Stimulated activated naive CD8-positive, alpha-beta T cell treated with anti-CD3 and anti-CD28 coated beads, Interleukin-15, amount 100 ng/mL, for 72 hours (primary cell): ENCODE results near the gene GPR33.
A peak's percentile ranks its signal among the peaks of the same experiment; 100 is the strongest.

Experiments used
- ATAC-seq: fragments of 150-1000 bp; cut with Tn5 transposase; 2 replicates; pipeline ENCODE4 v1.10.0; 2021; ENCODE audit warnings: mild to moderate bottlenecking, moderate library complexity
- DNase-seq, 2 donors: peaks; one replicate each; pipeline ENCODE4 v3.0.0; 2021 to 2022
- H3K27ac Mint-ChIP-seq, 2 donors: one replicate each; pipeline ENCODE4 v1.8.0; 2022; ENCODE audit warnings: mild to moderate bottlenecking in 2 of 2, mixed read lengths in 2 of 2, moderate library complexity in 2 of 2
- H3K27me3 Mint-ChIP-seq: one replicate; pipeline ENCODE4 v1.8.0; 2022; ENCODE audit warnings: mixed read lengths
- H3K4me1 Mint-ChIP-seq: one replicate; pipeline ENCODE4 v1.8.0; 2022; ENCODE audit warnings: mild to moderate bottlenecking, mixed read lengths
- H3K4me3 Mint-ChIP-seq, 2 donors: one replicate each; pipeline ENCODE4 v1.8.0; 2022; ENCODE audit warnings: mild to moderate bottlenecking in 2 of 2, mixed read lengths in 2 of 2, moderate library complexity in 1 of 2
- H3K9me3 Mint-ChIP-seq, 2 donors: one replicate each; pipeline ENCODE4 v1.8.0; 2022; ENCODE audit warnings: mixed read lengths in 2 of 2

Gene GPR33

GRCh38 chr14:31487886-31488285 lies at the start of gene GPR33:
Gene GPR33 (minus strand): TSS chr14:31488039. CDS start chr14:31483965, 4,074 bp downstream.
- peaks cover 9% of the 10 kb centered on the region for H3K27me3 Mint-ChIP-seq
- ATAC-seq, result no peak
- H3K27ac Mint-ChIP-seq, result peak within 1 kb of the TSS; percentile 12 to 85
- no peaks in the 10 kb centered on the region for H3K4me1 Mint-ChIP-seq
- H3K4me3 Mint-ChIP-seq, result no peak within 1 kb of the TSS
- H3K9me3 Mint-ChIP-seq, result no peaks in the 10 kb centered on the region
- DNase-seq, result no peak

- no peaks in the 10 kb centered on the region for H3K9me3 Mint-ChIP-seq
- no peak overlapping the region for H3K4me3 Mint-ChIP-seq
- H3K27ac Mint-ChIP-seq, result peak overlapping the region in 1 of 2 donors; percentile 5
- H3K27me3 Mint-ChIP-seq, result peaks cover 31% of the 10 kb centered on the region
- ATAC-seq (no peak), DNase-seq (no peak)
- no peaks in the 10 kb centered on the region for H3K4me1 Mint-ChIP-seq
Observed at GRCh38 chr14:31536201-31536960, 48.5 kb upstream of the GPR33 start.

- H3K4me3 Mint-ChIP-seq, result no peak overlapping the region
- DNase-seq, result no peak
- no peak for ATAC-seq
- no peaks in the 10 kb centered on the region for H3K4me1 Mint-ChIP-seq
- H3K27me3 Mint-ChIP-seq, result peaks cover 15% of the 10 kb centered on the region
- H3K9me3 Mint-ChIP-seq, result no peaks in the 10 kb centered on the region
- H3K27ac Mint-ChIP-seq, result no peak overlapping the region
Observed at GRCh38 chr14:31530136-31530535, 42.3 kb upstream of the GPR33 start.

GRCh38 chr14:31529053-31529452 lies 41.2 kb upstream of the GPR33 start:
- Mint-ChIP-seq H3K27me3 (peaks cover 7% of the 10 kb centered on the region), H3K27ac (no peak overlapping the region), H3K4me1 (no peaks in the 10 kb centered on the region), H3K4me3 (no peak overlapping the region), H3K9me3 (no peaks in the 10 kb centered on the region)
- ATAC-seq, result no peak
- DNase-seq, result no peak

GRCh38 chr14:31527546-31527945 lies 39.7 kb upstream of the GPR33 start:
- H3K4me3 Mint-ChIP-seq, result no peak overlapping the region
- ATAC-seq (no peak), DNase-seq (no peak)
- no peaks in the 10 kb centered on the region for H3K9me3 Mint-ChIP-seq
- H3K27me3 Mint-ChIP-seq, result peaks cover 7% of the 10 kb centered on the region
- H3K27ac Mint-ChIP-seq, result no peak overlapping the region
- H3K4me1 Mint-ChIP-seq, result no peaks in the 10 kb centered on the region

- DNase-seq (no peak), ATAC-seq (peak; percentile 20)
- Mint-ChIP-seq H3K4me3 (no peak overlapping the region), H3K9me3 (no peaks in the 10 kb centered on the region), H3K4me1 (no peaks in the 10 kb centered on the region), H3K27ac (no peak overlapping the region), H3K27me3 (peaks cover 4% of the 10 kb centered on the region)
Observed at GRCh38 chr14:31527087-31527486, 39.2 kb upstream of the GPR33 start.

- H3K27ac Mint-ChIP-seq, result no peak overlapping the region
- DNase-seq, result no peak
- no peak for ATAC-seq
- H3K4me1 Mint-ChIP-seq, result no peaks in the 10 kb centered on the region
- H3K9me3 Mint-ChIP-seq, result no peaks in the 10 kb centered on the region
- H3K27me3 Mint-ChIP-seq, result no peaks in the 10 kb centered on the region
- no peak overlapping the region for H3K4me3 Mint-ChIP-seq
Observed at GRCh38 chr14:31510855-31511254, 23.0 kb upstream of the GPR33 start.

GRCh38 chr14:31510222-31510621 lies 22.4 kb upstream of the GPR33 start:
- H3K27ac Mint-ChIP-seq, result no peak overlapping the region
- DNase-seq (no peak), ATAC-seq (no peak)
- no peaks in the 10 kb centered on the region for H3K9me3 Mint-ChIP-seq
- H3K4me3 Mint-ChIP-seq, result no peak overlapping the region
- no peaks in the 10 kb centered on the region for H3K4me1 Mint-ChIP-seq
- no peaks in the 10 kb centered on the region for H3K27me3 Mint-ChIP-seq

- H3K9me3 Mint-ChIP-seq, result no peaks in the 10 kb centered on the region
- no peaks in the 10 kb centered on the region for H3K27me3 Mint-ChIP-seq
- H3K27ac Mint-ChIP-seq, result no peak overlapping the region
- H3K4me3 Mint-ChIP-seq, result no peak overlapping the region
- ATAC-seq (no peak), DNase-seq (no peak)
- no peaks in the 10 kb centered on the region for H3K4me1 Mint-ChIP-seq
Observed at GRCh38 chr14:31508135-31508534, 20.3 kb upstream of the GPR33 start.

GRCh38 chr14:31505411-31505810 lies 17.6 kb upstream of the GPR33 start:
- ATAC-seq (no peak), DNase-seq (no peak)
- Mint-ChIP-seq H3K27ac (no peak overlapping the region), H3K4me1 (no peaks in the 10 kb centered on the region), H3K27me3 (no peaks in the 10 kb centered on the region), H3K9me3 (no peaks in the 10 kb centered on the region), H3K4me3 (no peak overlapping the region)

GRCh38 chr14:31501870-31502269 lies 14.0 kb upstream of the GPR33 start:
- H3K27ac Mint-ChIP-seq, result no peak overlapping the region
- no peaks in the 10 kb centered on the region for H3K4me1 Mint-ChIP-seq
- DNase-seq (no peak), ATAC-seq (no peak)
- H3K4me3 Mint-ChIP-seq, result no peak overlapping the region
- H3K27me3 Mint-ChIP-seq, result peaks cover 11% of the 10 kb centered on the region
- peaks cover 0 to 9% of the 10 kb centered on the region in 2 donors for H3K9me3 Mint-ChIP-seq

- ATAC-seq (no peak), DNase-seq (no peak)
- no peak overlapping the region for H3K4me3 Mint-ChIP-seq
- H3K27ac Mint-ChIP-seq, result no peak overlapping the region
- H3K4me1 Mint-ChIP-seq, result no peaks in the 10 kb centered on the region
- H3K27me3 Mint-ChIP-seq, result peaks cover 42% of the 10 kb centered on the region
- peaks cover 0 to 17% of the 10 kb centered on the region in 2 donors for H3K9me3 Mint-ChIP-seq
Observed at GRCh38 chr14:31492759-31493498, 5.1 kb upstream of the GPR33 start.

GRCh38 chr14:31489691-31490090 lies 1.9 kb upstream of the GPR33 start:
- ATAC-seq, result no peak
- Mint-ChIP-seq H3K4me3 (no peak overlapping the region), H3K27ac (no peak overlapping the region), H3K4me1 (no peaks in the 10 kb centered on the region), H3K27me3 (peaks cover 13% of the 10 kb centered on the region), H3K9me3 (no peaks in the 10 kb centered on the region)
- DNase-seq, result no peak

- H3K9me3 Mint-ChIP-seq, result no peaks in the 10 kb centered on the region
- ATAC-seq (no peak), DNase-seq (no peak)
- no peaks in the 10 kb centered on the region for H3K4me1 Mint-ChIP-seq
- no peak overlapping the region for H3K27ac Mint-ChIP-seq
- H3K27me3 Mint-ChIP-seq, result peaks cover 2% of the 10 kb centered on the region
- H3K4me3 Mint-ChIP-seq, result no peak overlapping the region
Observed at GRCh38 chr14:31486764-31487163, 1.1 kb downstream of the GPR33 start.

- no peaks in the 10 kb centered on the region for H3K9me3 Mint-ChIP-seq
- H3K4me3 Mint-ChIP-seq, result no peak overlapping the region
- ATAC-seq, result no peak
- H3K27me3 Mint-ChIP-seq, result no peaks in the 10 kb centered on the region
- DNase-seq, result no peak
- H3K27ac Mint-ChIP-seq, result no peak overlapping the region
- H3K4me1 Mint-ChIP-seq, result no peaks in the 10 kb centered on the region
Observed at GRCh38 chr14:31484754-31485153, 3.1 kb downstream of the GPR33 start.

GRCh38 chr14:31480156-31480555 lies 7.7 kb downstream of the GPR33 start:
- DNase-seq, result no peak
- no peaks in the 10 kb centered on the region for H3K4me1 Mint-ChIP-seq
- no peak overlapping the region for H3K27ac Mint-ChIP-seq
- H3K9me3 Mint-ChIP-seq, result no peaks in the 10 kb centered on the region
- ATAC-seq, result no peak
- no peak overlapping the region for H3K4me3 Mint-ChIP-seq
- H3K27me3 Mint-ChIP-seq, result no peaks in the 10 kb centered on the region
